NCI-H2107 (cell line): ENCODE measurements around the gene NAB1.

ENCODE experiments used
- DNase-seq: peaks from one replicate; lab custom pipeline; 2025; lab: John Stamatoyannopoulos, UW

The NAB1 gene

DNA sequence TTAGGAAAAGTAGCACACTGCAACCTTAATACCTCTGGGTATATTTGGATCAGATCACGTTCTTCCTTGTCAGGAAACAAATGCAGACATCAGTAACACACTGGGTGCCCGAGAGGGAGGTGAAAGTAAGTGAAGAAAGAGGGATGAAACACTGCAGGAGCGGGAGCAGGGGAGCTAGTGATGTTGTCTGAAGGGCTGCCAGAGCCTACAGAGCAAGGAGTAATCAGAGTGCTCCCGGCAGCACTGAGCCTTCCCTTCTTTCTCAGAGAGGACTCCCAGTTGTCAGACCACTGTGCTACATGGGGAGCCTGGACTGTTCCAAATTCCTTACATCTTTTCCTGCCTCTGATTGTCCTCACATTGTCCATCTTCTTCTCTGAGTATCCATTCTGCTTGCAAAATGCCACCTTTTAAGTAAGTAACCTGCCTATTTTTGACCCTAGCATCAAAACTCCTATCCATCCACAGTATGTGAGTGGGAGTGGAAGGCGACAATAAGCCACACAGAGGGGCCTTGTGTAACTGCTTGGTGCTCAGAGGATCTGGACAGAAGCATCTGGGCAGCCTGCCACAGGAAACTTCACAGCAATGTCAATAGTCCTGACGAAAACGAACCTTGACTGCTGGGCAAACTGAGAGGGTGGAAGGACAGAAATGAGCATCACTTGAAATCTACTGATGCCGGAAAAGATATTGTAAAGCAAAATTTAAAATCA lies 10.8 kb upstream of the NAB1 start:
- no peak for DNase-seq

DNA sequence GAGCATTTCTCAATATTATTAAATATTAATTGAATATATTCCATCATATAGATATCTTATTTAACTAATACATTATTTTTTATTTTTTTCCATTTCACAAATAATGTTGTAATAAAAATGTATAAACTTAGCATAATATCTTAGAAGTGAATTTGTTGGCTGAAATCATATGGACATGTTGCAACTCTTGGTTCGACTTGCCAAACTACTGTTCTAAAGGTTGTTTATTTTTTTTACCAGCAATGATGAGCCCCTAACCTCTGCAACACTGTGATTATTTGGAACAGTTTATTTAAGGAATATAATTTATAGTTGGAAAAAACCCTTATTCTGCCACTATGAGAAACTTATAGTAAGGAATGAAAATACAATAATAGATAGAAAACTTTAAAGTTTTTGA lies 8.8 kb upstream of the NAB1 start:
- no peak for DNase-seq

DNA sequence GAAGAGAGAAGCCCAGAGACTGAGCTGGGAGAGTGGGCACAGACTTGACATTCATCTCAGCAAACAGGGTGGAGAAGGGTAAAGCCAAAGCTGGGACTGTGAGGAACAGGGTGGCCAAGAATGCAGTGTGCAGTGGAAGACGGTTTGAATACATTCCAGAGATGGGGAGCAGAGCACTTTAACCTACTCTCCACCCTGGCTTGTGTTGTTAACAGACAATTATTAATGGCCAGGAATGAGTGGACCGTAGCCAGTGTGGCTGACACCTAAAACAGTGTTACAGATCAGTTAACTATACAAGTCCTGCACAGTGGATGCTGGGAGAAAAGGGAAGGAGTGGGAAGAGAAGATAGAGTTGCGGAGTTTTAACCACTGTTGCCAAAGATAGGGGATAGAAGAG lies 7.4 kb upstream of the NAB1 start:
- DNase-seq = no peak

DNA sequence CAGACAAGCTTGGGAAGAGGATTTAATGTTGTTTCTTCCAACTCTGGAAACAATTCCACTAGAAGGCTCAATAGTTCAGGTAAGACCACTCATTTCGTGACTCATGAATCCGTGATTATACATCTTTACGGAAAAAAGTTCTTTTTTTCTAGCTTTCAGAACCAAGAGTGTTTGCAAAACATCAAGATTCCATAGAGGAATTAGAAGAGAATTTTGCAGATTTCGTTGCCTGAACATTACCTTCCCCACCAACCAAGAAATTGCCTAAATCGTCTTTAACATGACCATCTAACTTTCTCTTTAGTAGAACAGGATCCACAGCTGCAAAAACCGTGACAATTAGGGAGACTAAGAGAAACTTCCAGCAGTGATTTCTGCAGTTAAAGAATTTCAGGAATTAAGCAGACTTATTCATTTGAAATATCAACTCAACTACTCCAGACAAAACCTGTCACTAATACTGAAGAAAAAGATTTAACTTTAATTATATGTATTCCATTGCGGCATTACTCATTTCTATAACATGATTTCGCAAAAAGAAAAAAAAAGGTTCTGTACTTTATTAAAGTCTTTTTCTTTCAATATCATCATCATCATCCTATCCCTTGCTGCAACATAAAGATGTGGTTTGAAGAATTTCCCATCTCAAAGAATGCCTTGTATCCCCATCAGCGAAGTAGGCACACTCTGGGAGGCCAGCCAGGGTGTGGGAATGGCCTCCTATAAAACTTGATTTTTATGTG lies 1.9 kb upstream of the NAB1 start:
- DNase-seq = no peak

- DNase-seq = peak; percentile 90
Observed at GRCh38 chr2:190648289-190649034, 421 bp upstream of the NAB1 start.

DNA sequence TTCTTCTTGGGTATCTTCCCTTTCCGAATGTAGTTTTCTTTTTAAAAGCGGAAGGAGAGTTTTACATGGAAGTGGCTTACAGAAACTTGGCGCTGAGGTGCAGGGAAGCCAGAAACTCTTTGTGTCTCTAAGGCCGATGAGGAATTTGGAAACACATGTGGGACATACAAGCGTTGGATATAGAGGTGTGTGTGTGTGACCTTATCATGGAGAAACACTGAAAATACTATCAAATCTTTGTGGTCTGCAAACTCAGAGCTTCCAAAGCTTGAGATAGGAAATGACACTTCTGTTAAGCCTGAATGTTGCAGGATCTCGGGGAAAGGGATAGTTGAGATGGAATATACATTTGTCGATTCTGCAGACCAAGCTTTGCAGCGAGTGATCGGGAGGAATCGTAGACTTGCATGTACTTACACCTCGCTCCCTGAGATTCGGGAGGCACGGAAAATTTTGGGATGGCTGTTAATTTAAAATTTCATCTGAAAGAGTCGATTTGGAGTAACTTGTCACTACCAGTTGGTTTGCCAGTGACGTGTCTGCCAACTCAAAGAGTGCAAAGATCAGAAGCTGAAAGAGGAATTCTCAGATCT lies 1.0 kb downstream of the NAB1 start:
- DNase-seq = no peak

DNA sequence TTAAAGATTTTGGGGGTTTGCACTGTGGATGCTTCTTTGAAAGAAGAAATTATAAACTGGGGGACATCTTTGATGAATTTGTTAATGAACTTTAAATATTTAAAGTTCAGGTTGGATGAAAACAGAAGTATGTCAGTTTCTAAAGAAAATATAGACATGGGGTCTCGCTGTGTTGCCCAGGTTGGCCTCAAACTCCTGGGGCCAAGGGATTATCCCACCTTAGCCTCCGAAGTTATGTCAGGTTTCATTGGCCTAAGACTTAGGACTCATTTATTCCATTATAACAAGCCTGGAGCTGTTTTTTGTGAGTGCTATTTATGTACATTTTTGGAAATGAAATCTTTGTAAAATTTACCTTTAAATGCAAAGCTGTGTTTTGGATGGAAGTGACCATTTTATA lies 2.5 kb downstream of the NAB1 start:
- DNase-seq = no peak

- DNase-seq = no peak
Observed at GRCh38 chr2:190653231-190653630, 4.3 kb downstream of the NAB1 start.

GRCh38 chr2:190653931-190654330 lies 5.0 kb downstream of the NAB1 start:
- DNase-seq = no peak

- no peak for DNase-seq
Observed at GRCh38 chr2:190655113-190655512, 6.2 kb downstream of the NAB1 start.

DNA sequence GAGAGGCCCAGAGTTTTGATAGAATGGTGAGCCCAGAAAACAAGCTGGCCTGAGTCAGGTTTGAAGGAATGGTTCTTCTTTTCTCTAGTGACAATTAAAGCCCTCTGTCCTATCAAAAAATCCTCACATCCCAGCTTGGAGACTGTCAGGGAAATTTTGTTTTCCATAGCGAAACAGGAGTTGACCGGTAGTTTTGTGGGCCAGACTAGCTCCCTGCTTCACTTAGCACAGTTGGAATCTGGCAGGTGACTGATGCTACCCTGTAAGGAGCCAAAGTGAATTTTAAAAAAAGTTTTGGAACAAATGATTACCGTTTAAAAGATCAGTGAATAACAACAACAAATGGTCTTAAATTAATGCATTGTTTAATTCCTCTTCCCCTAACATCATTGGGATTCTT lies 6.7 kb downstream of the NAB1 start:
- no peak for DNase-seq

GRCh38 chr2:190656301-190656700 lies 7.4 kb downstream of the NAB1 start:
- DNase-seq = no peak

- DNase-seq = no peak
Observed at GRCh38 chr2:190657474-190658255, 8.8 kb downstream of the NAB1 start.

- no peak for DNase-seq
Observed at GRCh38 chr2:190659553-190659952, 10.7 kb downstream of the NAB1 start.

GRCh38 chr2:190662754-190663153 lies 13.9 kb downstream of the NAB1 start:
- DNase-seq = no peak

DNA sequence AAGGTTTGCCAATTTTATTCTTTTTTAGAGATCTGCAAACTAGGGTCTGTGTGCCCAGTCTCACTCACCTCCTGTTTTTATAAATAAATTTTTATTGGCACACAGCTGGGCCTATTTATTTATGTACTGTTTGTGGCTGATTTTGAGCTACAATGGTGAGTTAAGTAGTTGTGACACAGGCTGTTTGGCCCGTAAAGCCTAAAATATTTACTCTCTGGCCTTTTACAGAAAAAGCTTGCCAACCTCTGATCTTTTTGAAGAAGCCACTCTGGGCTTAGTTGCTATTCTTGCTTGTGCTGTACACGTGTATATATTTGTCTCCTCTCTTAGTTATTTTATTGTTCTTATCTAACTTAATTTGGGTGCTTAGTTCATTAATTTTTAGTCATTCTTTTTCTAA lies 14.5 kb downstream of the NAB1 start:
- no peak for DNase-seq

DNA sequence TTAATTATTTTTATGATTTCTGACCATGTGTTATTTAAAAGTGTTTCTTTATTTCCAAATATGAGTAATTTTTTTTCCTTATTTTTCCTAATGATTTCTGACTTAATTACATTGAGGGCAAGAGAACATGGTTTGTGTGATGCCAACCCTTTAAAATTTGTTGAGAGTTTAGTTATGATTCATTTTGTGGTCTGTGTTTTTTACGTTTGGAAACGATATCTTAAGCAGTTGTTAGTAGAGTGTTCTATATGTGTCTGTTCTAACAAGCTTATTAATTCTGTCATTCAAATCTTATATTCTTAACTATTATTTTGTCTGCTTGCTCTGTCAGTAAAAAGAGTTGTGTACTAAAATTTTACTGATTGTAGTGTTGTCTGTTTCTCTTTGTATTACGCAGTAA lies 15.0 kb downstream of the NAB1 start:
- no peak for DNase-seq

DNA sequence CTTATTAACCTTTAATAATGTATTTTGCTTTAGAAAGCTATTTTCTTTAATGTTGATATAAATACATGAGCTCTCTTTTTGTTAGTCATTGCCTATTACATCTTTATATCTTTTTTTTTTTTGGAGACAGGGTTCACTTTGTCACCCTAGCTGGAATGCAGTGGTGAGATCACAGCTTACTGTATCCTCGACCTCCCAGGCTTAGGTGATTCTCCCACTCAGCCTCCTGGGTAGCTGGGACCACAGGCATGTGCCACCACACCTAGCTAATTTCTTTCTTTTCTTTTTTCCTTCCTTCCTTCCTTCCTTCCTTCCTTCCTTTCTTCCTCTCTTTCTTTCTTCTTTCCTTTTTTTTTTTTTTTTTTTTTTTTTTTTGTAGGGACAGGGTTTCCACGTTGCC lies 15.4 kb downstream of the NAB1 start:
- no peak for DNase-seq

DNA sequence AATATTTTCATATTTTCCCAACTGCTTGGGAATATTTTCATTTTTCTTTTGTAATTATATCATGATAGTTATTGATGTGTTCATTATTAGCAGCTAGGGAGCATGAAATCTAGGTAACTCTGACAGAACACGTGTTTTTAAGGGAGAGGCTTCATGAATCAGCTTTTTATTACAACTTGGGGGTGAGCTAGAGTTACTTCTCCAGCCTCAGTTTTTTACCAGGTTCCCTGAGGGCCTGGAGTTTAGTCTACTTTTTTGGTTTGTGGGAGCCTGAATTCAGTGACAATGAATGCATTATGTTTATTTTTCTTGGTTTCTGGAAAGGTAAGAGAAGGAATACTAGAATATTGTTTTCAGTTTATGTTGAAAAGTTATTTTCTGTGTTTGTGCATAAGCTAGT lies 18.0 kb downstream of the NAB1 start:
- DNase-seq = no peak

DNA sequence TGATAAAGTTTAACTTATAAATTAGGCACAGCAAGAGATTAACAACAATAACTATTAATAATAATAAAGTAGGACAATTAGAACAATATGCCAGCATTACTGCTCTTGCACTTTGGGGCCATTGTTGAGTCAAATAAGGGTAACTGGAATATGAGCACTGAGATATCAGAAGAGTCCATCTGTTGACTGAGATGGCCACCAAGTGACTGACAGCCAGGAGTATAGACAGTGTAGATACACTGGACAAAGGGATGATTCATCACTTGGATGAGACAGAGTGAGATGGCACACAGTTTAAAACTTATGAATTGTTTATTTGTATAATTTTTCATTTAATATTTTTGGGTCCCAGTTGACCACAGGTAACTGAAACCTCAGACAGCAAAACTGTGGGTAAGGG lies 20.0 kb downstream of the NAB1 start:
- no peak for DNase-seq

DNA sequence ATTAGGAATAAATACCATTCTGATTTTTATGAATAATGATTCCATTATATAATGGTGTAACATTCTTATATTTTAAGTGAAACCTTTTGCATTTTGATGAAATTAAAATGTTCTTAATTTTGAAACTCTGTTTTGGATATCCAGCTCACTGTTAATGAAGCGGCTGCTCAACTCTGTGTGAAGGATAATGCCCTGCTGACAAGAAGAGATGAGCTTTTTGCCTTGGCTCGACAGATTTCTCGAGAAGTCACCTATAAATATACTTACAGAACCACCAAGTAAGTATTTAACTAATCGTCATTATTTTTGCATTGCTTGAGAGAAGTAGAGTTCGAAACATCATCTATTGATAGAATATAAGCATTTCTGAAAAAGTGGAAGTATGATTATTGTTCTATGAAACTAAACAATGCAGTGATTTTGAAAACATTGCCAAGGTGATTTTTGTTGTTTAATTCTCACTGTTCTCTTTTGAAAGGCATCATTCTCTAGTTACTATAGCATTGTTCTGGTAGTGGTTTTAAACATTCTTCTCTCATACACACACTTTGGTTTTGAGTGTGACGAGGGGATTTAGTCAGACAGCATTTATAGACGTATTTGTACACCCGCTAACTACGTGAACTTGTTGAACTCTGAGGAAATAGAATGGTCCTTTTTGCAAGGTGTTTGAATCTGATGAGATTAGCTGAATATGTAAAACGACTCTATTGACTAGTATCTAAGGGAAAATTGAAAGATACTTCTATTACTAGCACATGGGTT lies 21.5 kb downstream of the NAB1 start:
- no peak for DNase-seq
